NCI-H1694 (cell line): Measurements from ENCODE around the gene CORIN.
"Not testable (repeated sequence)": the region's sequence is repeated elsewhere in the genome, so short reads cannot be mapped to it uniquely, and the experiment has no call there.

ENCODE experiments used
- DNase-seq: peaks from one replicate; lab custom pipeline; 2025; lab: John Stamatoyannopoulos, UW

The CORIN gene

GRCh38 chr4:47691757-47692383, 146.0 kb downstream of the CORIN start:
- not testable (repeated sequence) for DNase-seq

GRCh38 chr4:47690611-47691010, 147.3 kb downstream of the CORIN start:
- no peak for DNase-seq

- DNase-seq, result peak; percentile 4
Measured at GRCh38 chr4:47686294-47686872, 151.5 kb downstream of the CORIN start.

DNA sequence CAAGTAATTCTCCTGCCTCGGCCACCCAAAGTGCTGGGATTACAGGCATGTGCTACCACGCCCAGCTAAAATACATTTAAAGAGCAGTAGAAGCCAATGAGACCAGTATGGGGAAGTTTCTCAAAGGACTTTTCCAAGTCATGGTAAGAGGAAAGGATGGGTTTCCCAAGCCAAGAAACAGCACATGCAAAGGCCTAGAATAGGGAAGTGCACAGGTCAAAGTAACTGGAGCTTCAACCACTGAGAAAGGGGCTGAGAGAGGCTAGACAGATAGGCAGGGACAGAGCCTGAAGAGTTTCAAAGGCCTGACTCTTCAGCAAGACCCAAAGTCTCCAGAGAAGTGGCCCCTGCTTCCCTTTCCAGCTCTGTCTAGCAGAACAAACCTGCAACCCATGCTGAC, 162.1 kb downstream of the CORIN start:
- DNase-seq, result no peak

DNA sequence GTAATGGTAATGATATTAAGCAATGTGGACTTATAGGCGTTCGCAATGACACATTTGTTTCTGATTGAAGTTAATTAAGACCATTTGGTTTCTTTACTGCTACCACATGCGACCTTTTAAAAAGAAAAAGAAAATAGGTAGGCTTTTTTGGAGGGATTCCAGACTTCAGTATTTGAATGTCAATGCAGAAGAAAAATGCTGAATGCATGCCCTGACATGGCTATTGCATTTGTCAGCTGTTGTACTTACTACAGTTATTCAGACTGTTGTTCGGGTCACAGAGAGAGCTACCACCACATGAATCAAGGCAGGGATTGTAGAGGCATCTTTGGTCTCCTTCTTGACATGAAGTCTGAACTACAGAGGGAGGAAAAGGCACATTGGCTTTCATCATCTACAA, 163.7 kb downstream of the CORIN start:
- no peak for DNase-seq

DNA sequence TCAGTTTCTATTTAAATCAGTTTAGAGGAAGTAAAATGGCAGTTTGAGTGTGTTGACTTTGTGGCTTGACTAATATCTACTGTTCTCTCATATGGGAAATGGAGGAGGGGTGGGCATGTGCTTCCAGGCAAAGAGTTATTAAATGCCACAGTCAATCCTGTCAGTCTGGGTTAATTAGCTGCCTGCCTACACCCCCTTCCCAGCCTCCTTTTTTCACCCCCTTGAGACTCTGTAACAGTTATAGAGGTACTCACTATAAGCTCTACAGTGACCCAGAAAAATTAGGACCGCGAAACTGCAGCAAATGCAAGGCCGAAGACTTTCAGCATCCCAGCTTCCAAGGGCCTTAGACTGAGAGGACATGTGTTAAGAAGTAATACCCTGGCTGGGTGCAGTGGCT, 165.2 kb downstream of the CORIN start:
- no peak for DNase-seq

DNA sequence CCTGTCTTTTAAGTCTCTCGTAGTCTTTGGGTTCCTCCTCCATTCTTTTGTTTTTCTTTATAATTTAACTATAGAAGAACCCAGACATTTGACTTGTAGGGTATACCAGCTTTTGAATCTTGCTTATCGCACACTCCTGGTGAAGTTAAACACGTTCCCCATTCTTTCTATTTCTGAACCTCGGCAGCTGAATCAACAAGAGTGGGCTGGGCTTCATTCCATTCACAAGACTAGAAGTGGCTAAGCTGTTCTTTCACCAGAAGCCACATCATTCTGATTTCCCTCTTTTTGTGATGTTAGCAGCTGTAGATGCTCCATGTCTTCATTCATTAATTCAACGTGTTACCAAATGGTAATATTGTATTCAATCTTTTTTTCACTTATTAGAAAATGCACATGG, 167.9 kb downstream of the CORIN start:
- no peak for DNase-seq

DNA sequence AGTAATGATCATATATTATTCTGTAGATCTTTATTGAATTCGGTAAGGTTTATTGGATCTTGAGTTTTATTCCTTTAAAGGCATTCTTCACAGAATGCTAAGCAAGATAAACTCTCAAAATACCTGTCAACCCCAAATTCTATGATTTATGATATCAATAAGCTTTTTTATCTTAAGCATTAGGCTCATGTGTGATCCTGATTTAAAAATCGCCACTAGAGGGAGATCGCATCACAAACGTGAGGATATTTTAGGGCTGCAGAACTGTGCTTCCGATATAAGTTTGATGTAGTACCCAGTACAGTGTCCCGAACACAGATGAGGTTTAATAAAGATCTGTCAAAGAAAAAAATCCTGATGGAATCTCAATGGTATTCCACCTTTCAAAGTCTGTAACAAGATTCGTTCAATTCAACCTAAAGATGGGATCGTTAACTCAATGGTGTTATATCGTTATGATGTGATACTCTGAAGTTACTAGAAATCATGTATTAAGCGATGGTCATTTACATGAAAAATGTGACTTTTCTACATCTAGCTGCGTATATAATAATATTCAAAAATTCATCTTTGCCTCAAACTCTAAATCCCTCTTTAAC, 169.0 kb downstream of the CORIN start:
- peak; percentile 6 for DNase-seq

DNA sequence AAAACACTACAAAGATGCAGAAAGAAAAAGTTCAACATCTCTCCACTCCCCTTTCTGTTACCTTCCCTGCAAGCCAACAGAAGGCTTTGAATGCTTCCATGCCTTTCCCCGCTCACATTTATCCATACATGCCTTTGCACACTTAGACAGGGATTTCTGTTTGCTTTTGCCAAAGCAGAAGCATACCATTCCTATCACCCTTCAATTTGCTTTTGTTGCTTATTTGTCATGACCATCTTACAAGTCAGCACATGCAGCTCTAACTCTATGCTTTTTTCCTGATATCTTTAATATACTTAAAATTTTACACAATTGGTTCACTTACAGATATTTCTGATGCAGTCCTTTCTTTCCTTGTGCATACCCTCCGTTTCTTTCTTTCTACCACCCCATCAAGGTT, 169.6 kb downstream of the CORIN start:
- no peak for DNase-seq

DNA sequence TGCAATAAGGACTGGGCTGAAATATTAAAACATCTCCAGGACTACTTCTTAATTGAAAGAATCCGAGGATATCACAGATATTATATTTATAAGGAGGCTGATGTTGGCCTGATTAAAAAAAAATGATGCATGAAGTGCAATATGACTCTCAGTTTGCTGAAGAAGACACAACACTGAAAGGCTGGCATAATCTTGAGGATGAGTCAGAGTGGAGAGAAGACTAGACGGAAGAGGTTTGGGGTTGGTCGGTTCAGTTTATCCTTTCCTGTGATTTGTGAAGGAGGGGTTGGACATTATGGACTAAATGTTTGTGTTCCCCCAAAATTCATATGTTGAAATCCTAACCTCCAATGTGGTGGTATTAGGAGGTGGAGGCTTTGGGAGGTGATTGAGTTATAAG, 170.3 kb downstream of the CORIN start:
- no peak for DNase-seq

DNA sequence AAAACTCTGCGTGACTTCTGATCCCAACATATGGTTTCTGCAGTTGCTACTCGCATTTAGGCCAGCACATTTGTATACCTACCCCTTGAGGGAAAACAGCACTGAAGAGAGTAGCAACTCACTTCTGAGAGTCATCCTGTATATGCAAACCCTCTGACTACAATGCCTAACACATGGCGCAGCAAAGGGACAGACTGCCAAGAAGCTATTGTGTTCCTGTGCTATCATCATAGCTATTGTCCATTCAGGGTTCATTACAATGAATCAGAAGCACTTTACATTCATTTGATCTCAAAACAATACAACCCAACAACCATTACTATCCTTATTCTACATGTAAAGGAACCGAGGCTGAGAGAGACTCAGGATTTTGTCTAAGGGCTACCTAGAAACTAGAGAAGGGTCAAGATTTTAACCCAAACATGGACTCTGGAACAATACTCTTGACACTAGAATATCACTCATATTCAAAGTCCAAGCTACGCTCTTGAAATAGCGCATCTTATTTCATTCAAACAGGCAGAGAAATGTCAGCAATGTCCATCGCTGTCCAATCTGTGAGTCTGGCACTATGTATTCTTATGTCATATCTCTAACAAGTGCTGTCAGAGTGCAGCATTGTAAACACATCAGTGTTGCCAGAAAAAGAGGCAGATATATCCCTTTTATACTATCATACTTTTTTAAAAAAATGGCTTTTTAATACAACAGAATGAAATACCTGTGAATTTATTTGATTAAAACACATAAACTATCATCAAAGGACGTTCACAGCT, 173.6 kb downstream of the CORIN start:
- DNase-seq, result no peak

GRCh38 chr4:47662975-47663374, 174.9 kb downstream of the CORIN start:
- DNase-seq, result no peak

- DNase-seq, result no peak
Measured at GRCh38 chr4:47661741-47662140, 176.1 kb downstream of the CORIN start.

DNA sequence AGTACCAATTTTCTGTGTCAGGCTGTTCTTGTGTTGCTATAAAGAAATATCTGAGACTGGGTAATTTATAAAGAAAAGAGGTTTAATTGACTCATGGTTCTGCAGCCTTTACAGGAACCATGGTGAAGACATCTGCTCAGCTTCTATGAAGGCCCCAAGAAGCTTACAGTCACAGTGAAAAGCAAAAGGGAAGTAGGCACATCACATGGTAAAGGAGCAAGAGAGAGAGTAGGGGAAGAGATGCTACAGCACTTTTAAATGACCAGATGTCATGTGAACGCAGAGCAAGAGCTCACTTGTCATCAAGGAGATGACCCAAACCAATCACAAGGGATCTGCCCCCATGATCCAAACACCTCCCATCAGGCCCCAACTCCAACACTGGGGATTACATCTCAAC, 178.5 kb downstream of the CORIN start:
- no peak for DNase-seq

DNA sequence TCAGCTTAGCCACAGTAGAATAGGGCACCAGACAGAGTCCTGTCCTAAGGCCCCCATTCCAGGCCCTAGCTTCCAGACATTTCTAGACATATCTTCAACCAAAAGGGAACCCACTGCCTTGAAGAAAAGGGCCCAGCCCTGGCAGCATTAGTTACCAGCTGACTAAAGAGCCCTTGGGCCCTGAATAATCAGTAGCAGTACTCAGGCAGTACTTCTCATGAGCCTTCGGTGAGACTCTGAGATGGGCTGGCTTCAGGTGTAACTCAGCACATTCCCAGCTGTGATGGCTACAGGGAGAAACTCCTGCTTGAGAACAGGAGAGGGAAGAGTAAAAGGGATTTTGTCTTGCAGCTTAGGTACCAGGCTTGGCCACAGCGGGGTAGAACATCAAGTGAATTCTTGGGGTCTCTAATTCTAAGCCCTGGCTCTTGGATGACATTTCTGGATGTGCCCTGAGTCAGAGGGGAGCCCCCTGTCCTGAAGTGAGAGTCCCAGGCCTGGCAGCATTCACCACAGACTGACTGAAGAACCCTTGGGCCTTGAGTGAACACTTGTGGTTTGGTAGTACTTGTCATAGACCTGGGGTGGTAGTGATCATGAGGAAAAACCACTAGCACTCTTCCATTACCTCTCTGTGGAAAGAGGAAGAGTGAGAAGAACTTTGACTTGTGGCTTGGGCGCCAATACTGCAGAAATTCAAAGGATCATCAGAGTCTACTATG, 182.7 kb downstream of the CORIN start:
- no peak for DNase-seq

DNA sequence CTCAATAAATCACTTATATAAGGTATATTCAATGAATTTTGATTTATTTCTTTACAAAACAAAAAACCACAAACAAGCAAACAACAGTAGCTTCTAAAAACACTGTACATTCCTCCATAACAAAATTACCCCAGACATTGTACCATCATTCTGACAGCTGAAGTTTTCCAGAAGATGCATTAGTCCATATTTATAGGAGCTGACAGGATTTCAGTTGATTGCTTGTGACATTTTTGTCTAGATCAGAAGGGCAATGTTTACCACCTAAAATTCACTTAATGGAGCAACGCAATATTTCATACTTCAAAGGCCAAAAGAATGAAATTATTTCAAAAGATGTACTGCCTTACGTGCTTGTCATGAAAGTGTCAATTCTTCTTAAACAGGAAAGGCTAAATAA, 185.8 kb downstream of the CORIN start:
- DNase-seq, result no peak

GRCh38 chr4:47651231-47651630, 186.6 kb downstream of the CORIN start:
- no peak for DNase-seq

- no peak for DNase-seq
Measured at GRCh38 chr4:47650584-47651130, 187.2 kb downstream of the CORIN start.

- DNase-seq, result no peak
Measured at GRCh38 chr4:47647544-47647943, 190.3 kb downstream of the CORIN start.

- no peak for DNase-seq
Measured at GRCh38 chr4:47647029-47647428, 190.8 kb downstream of the CORIN start.

GRCh38 chr4:47646372-47646771, 191.5 kb downstream of the CORIN start:
- no peak for DNase-seq

- no peak for DNase-seq
Measured at GRCh38 chr4:47643845-47644244, 194.0 kb downstream of the CORIN start.
